Ovary (tissue), 9 donors: ENCODE data around the gene FIGN. TPM values are rescaled to one million over a fixed set of nuclear protein-coding genes. Genes with fewer than 3 reads are reported as not detected.

Experiments used
- DNase-seq, 5 donors: peaks; one replicate each; pipeline ENCODE4 v3.0.0-alpha.2; 2019 to 2020
- H3K27ac ChIP-seq, 2 donors: fragments of 200-600 bp; one replicate each; pipeline versions ENCODE4 v1.5.1 to v1.8.0; 2019 to 2022
- H3K27me3 ChIP-seq: fragments of 200-600 bp; one replicate; pipeline ENCODE4 v1.8.0; 2022
- H3K36me3 ChIP-seq: fragments of 200-600 bp; sonication (generic); one replicate; pipeline ENCODE4 v1.5.1; 2019
- H3K4me1 ChIP-seq: one replicate; pipeline ENCODE4 v1.8.1; 2013; ENCODE audit warnings: mild to moderate bottlenecking, moderate library complexity; ENCODE audit not compliant: insufficient read depth
- H3K4me3 ChIP-seq: fragments of 200-600 bp; sonication (generic); one replicate; pipeline ENCODE4 v1.5.1; 2017
- H3K9me3 ChIP-seq, 2 donors: fragments of 200-600 bp in 1 of 2; sonication (generic) in 1 of 2; one replicate each; pipeline versions ENCODE4 v1.5.1 to v1.8.1; 2013 to 2019; ENCODE audit warnings: mild to moderate bottlenecking in 1 of 2, moderate library complexity in 1 of 2
- CTCF ChIP-seq, 3 donors: fragments of 450-650 bp in 2 of 3; fragments of 200-600 bp in 1 of 3; IDR thresholded peaks; one replicate each; pipeline versions ENCODE4 v1.5.1 to v1.8.0; 2016 to 2022; ENCODE audit warnings: antibody characterized with exemption in 3 of 3, mild to moderate bottlenecking in 1 of 3
- EP300 ChIP-seq: sonication (generic); formaldehyde crosslinking; IDR thresholded peaks from one replicate; pipeline ENCODE4 v1.6.1; 2017; ENCODE audit warnings: antibody characterized with exemption
- POLR2A ChIP-seq: fragments of 450-650 bp; IDR thresholded peaks from one replicate; pipeline ENCODE4 v1.6.1; 2017; ENCODE audit warnings: antibody characterized with exemption, mild to moderate bottlenecking, moderate library complexity
- WGBS, 3 donors: extraction: QIAGEN DNeasy Blood & Tissue Kit in 1 of 3; methylation state at CpG; one replicate each; pipeline versions ENCODE4 v1.1.5 to v1.1.7; 2013 to 2017; 5-methylcytosine and 5-hydroxymethylcytosine counted together
- intact Hi-C, 4 donors: fragments of 100-400 bp; cut with DNase I; formaldehyde crosslinking; loops; one replicate each; pipeline versions ENCODE4 v1.11.0 to v1.15.1; 2022 to 2023
- polyA plus RNA-seq, 2 donors: library from polyadenylated mRNA; stranded (reverse); fragments of 200-250 nt in 1 of 2; fragments of 350-450 nt in 1 of 2; fragmentation: Illumina TruSeq in 1 of 2; extraction: RNeasy Lipid Tissue Mini Kit (QIAGEN cat#74804) in 1 of 2; gene quantifications; one replicate each; pipeline ENCODE4 v1.2.3, GENCODE V29; 2013 to 2014
- total RNA-seq, 7 donors: library from RNA; depleted of rRNA in 2 of 7; stranded (reverse); fragments of >200 nt in 2 of 7; fragmentation: NEBNext Ultra II Directional in 3 of 7; extraction: Animal tissue kit (Norgen Biotek cat#: 25700) in 3 of 7; gene quantifications; one replicate each; pipeline versions ENCODE4 v1.1.0 to v1.2.4, GENCODE V29; 2016 to 2023
- donor health status: DM: no; HTN: no; CAD: no; lungs with moderate emphysema.
- donor health status: DM: no; HTN: no; CAD: no.
- donor health status: Bipolar disorder and iron deficiency.
- donor health status: DM: yes; HTN: yes; CAD: no.
- donor health status: DM: no; HTN: no; CAD: no.
- donor health status: DM: yes; HTN: yes; CAD: no.

Gene FIGN
- total and polyA plus RNA-seq, 9 donors, result 2.4 to 15.5 (median 8.9) TPM

GRCh38 chr2:163692611-163693482, 43.0 kb downstream of the FIGN start:
- no peak overlapping the region for H3K4me3 ChIP-seq
- WGBS, 3 donors, result 49 to 57% (median 51%) methylated on average over 7 of the region's 7 CpGs
- H3K27ac ChIP-seq, result peak overlapping the region in 1 of 2 donors; percentile 35
- H3K9me3 ChIP-seq, result no peaks in the 10 kb centered on the region
- H3K4me1 ChIP-seq, result peaks cover 5% of the 10 kb centered on the region
- intact Hi-C loops, result no loop called here
- TF ChIP-seq EP300 (no peak), CTCF (IDR thresholded peaks at IDR 0.05) (no peak), POLR2A (no peak)
- DNase-seq, result no peak
- no peaks in the 10 kb centered on the region for H3K36me3 ChIP-seq
- H3K27me3 ChIP-seq, result no peaks in the 10 kb centered on the region

GRCh38 chr2:163692081-163692480, 43.7 kb downstream of the FIGN start:
- no peaks in the 10 kb centered on the region for H3K27me3 ChIP-seq
- H3K4me3 ChIP-seq, result no peak overlapping the region
- no peaks in the 10 kb centered on the region for H3K9me3 ChIP-seq
- no peak for TF ChIP-seq POLR2A
- TF ChIP-seq CTCF (IDR thresholded peaks at IDR 0.05), result no peak
- TF ChIP-seq EP300, result no peak
- DNase-seq, result no peak
- intact Hi-C loops, result no loop called here
- peaks cover 5% of the 10 kb centered on the region for H3K4me1 ChIP-seq
- H3K27ac ChIP-seq, result peak overlapping the region in 1 of 2 donors; percentile 35
- no peaks in the 10 kb centered on the region for H3K36me3 ChIP-seq

- 23 to 35% (median 33%) methylated on average over 2 of the region's 2 CpGs for WGBS, 3 donors
- H3K4me3 ChIP-seq, result no peak overlapping the region
- no peak for TF ChIP-seq POLR2A
- TF ChIP-seq CTCF (IDR thresholded peaks at IDR 0.05), result no peak
- no peak for TF ChIP-seq EP300
- peaks cover 5% of the 10 kb centered on the region for H3K4me1 ChIP-seq
- H3K27me3 ChIP-seq, result no peaks in the 10 kb centered on the region
- DNase-seq, result no peak
- intact Hi-C loops, result no loop called here
- H3K9me3 ChIP-seq, result no peaks in the 10 kb centered on the region
- peak overlapping the region in 1 of 2 donors; percentile 35 for H3K27ac ChIP-seq
- no peaks in the 10 kb centered on the region for H3K36me3 ChIP-seq
These were observed 44.9 kb downstream of the FIGN start for GRCh38 chr2:163690896-163691295.

GRCh38 chr2:163687217-163687616, 48.6 kb downstream of the FIGN start:
- 71 to 75% (median 72%) methylated on average over 1 of the region's 1 CpG for WGBS, 3 donors
- H3K27ac ChIP-seq, result no peak overlapping the region
- DNase-seq, result no peak
- TF ChIP-seq CTCF (IDR thresholded peaks at IDR 0.05) (no peak), EP300 (no peak), POLR2A (no peak)
- H3K4me3 ChIP-seq, result no peak overlapping the region
- no peaks in the 10 kb centered on the region for H3K36me3 ChIP-seq
- H3K27me3 ChIP-seq, result no peaks in the 10 kb centered on the region
- no peaks in the 10 kb centered on the region for H3K9me3 ChIP-seq
- intact Hi-C loops, result no loop called here
- no peaks in the 10 kb centered on the region for H3K4me1 ChIP-seq
